ENCODE measurements around the gene PALB2. TPM values are rescaled to one million over a fixed set of nuclear protein-coding genes. Genes with fewer than 3 reads are reported as not detected.

PALB2 gene
- total and polyA plus RNA-seq, 2 of the 8 experiments (the other 6 are each of a cell fraction or from before 2014, with no cell fraction given) = 12.5 to 33.1 TPM

GRCh38 chr16:23629516-23629915, 11.6 kb downstream of the PALB2 start:
- CTCF ChIA-PET (ENCODE audit: partially characterized antibody) = interaction anchor here (0.9 kb wide), 1 partner anchor 16 kb away, joined by 3 read pairs; no protein-coding TSS in a partner anchor
- Histone ChIP-seq H3K79me1 (ENCODE audit: low read depth, low read length) (no peaks in the 10 kb centered on the region), H3K36me3 (ENCODE audit: control insufficient read depth in 2 of 4, insufficient read depth in 4 of 4, low read length in 3 of 4) (peaks cover 20 to 74% (median 52%) of the 10 kb centered on the region in 4 experiments), H3K18ac (ENCODE audit: extremely low read depth, low read length) (no peak overlapping the region), H4K5ac (ENCODE audit: insufficient read length, low read depth, low read length) (no peak overlapping the region), H3K79me2 (ENCODE audit: control insufficient read depth in 1 of 2, insufficient read depth in 2 of 2, low read length in 2 of 2) (peaks cover 0 to 17% of the 10 kb centered on the region in 2 experiments; a peak in 1 of 4 replicates), H3K56ac (replicated peaks; ENCODE audit: insufficient read length, low read depth, low read length) (no peak overlapping the region), H4K91ac (replicated peaks; ENCODE audit: insufficient read length, low read length) (no peak overlapping the region), H2AFZ (ENCODE audit: low read length) (no peak overlapping the region), H3K27ac (ENCODE audit: low read depth, low read length) (no peak overlapping the region), H3K23ac (ENCODE audit: insufficient read length) (no peak overlapping the region), H3K4me3 (ENCODE audit: extremely low read depth in 1 of 4, insufficient read depth in 2 of 4, low read depth in 3 of 4, low read length in 4 of 4) (no peak overlapping the region), H2BK5ac (ENCODE audit: low read depth, low read length) (no peak overlapping the region), H4K20me1 (replicated peaks in 1 of 2; ENCODE audit: control insufficient read depth in 1 of 2, insufficient read depth in 2 of 2, low read length in 2 of 2) (peaks cover 4 to 7% of the 10 kb centered on the region in 2 experiments), H2BK20ac (ENCODE audit: low read length) (no peak overlapping the region), H2BK120ac (replicated peaks; ENCODE audit: low read depth, low read length) (no peak overlapping the region), H2BK15ac (ENCODE audit: low read length) (no peak overlapping the region), H3K4me2 (ENCODE audit: insufficient read depth in 1 of 2, low read depth in 2 of 2, low read length in 2 of 2) (no peak overlapping the region), H3K23me2 (ENCODE audit: low read depth, low read length) (no peaks in the 10 kb centered on the region), H3K9ac (replicated peaks in 1 of 4; ENCODE audit: extremely low read depth in 1 of 4, low read depth in 3 of 4, low read length in 3 of 4) (no peak overlapping the region), H3K27me3 (replicated peaks in 1 of 4; ENCODE audit: control insufficient read depth in 3 of 4, extremely low read depth in 1 of 4, insufficient read depth in 3 of 4, low read length in 3 of 4) (no peaks in the 10 kb centered on the region), H3K4me1 (replicated peaks in 1 of 4; ENCODE audit: control insufficient read depth in 3 of 4, insufficient read depth in 4 of 4, low read length in 3 of 4) (no peaks in the 10 kb centered on the region), H3K4ac (replicated peaks; ENCODE audit: insufficient read length, low read depth, low read length) (no peak overlapping the region), H2AK5ac (ENCODE audit: low read depth, low read length) (no peak overlapping the region), H4K8ac (ENCODE audit: extremely low read depth, insufficient read depth, low read length) (no peak overlapping the region), H3K14ac (ENCODE audit: insufficient read length) (no peak overlapping the region), H3K9me3 (ENCODE audit: insufficient read depth in 2 of 2, low read depth in 1 of 2, low read length in 1 of 2) (no peaks in the 10 kb centered on the region), H2BK12ac (ENCODE audit: low read depth, low read length) (no peak overlapping the region)
- TF ChIP-seq GABPA (IDR thresholded peaks at IDR 0.05; ENCODE audit: borderline replicate concordance, insufficient read depth, low read length) = no peak
- TF ChIP-seq CHD1 (IDR thresholded peaks at IDR 0.05; ENCODE audit: low read depth, low read length) = no peak
- no peak for TF ChIP-seq FOSL1 (IDR thresholded peaks at IDR 0.05; ENCODE audit: insufficient read depth, low read depth, low read length)
- no peak for TF ChIP-seq EZH2 (IDR thresholded peaks at IDR 0.05; ENCODE audit: low read depth, low read length, severe bottlenecking)
- no peak for DNase-seq (ENCODE audit: low read depth in 1 of 2, low spot score in 2 of 2)
- WGBS, 2 experiments (ENCODE audit: extremely low coverage in 1 of 2, insufficient coverage in 1 of 2, insufficient read length in 1 of 2, insufficient replicate concordance in 2 of 2, low coverage in 1 of 2, low lambda C conversion rate in 2 of 2, missing lambda C conversion rate in 1 of 2) = 88% methylated on average over 8 of the region's 8 CpGs; no CpG with 5 or more reads in 1 of the 2 experiments
- FAIRE-seq = no peak
- POLR2A ChIA-PET (ENCODE audit: partially characterized antibody) = interaction anchor here (1.0 to 2.1 kb wide), 3 partner anchors 8 to 21 kb away, joined by 3 to 7 read pairs (median 3); no protein-coding TSS in a partner anchor

Data from H1 (cell line).